ENCODE data around the gene SUGP2.

The SUGP2 gene

GRCh38 chr19:19064811-19065745 lies 31.8 kb upstream of the SUGP2 start:
- TF ChIP-seq CTCF (IDR thresholded peaks at IDR 0.05; ENCODE audit: control extremely low read depth, extremely low read depth, low read depth, missing control alignments), result no peak
- POLR2A ChIA-PET, result no interaction called here
- DNase-seq (ENCODE audit: extremely low spot score), result peak; percentile 49
- CTCF ChIA-PET, result interaction anchor here (1.1 to 1.2 kb wide), 2 partner anchors 12 to 14 kb away, joined by 3 to 5 read pairs; no protein-coding TSS in a partner anchor

- CTCF ChIA-PET, result interaction anchor here (1.0 to 3.4 kb wide), 5 partner anchors 11 to 110 kb away, joined by 3 to 23 read pairs (median 4); no protein-coding TSS in a partner anchor
- TF ChIP-seq CTCF (IDR thresholded peaks at IDR 0.05; ENCODE audit: control extremely low read depth, extremely low read depth, low read depth, missing control alignments), result peak; percentile 25
- POLR2A ChIA-PET, result interaction anchor here (0.6 kb wide), 1 partner anchor 801 kb away, joined by 3 read pairs; the partner anchor contains the start of gene ZNF253
- DNase-seq (ENCODE audit: extremely low spot score), result no peak
These were observed 30.9 kb upstream of the SUGP2 start for GRCh38 chr19:19064098-19064722.

GRCh38 chr19:19063183-19064097 lies 30.1 kb upstream of the SUGP2 start, which contains the start of gene SLC25A42:
TSS of gene SLC25A42 (plus strand) at chr19:19063994. CDS start at chr19:19096125, 32,131 bp downstream.
- DNase-seq (ENCODE audit: extremely low spot score), result peak; percentile 100
- CTCF ChIA-PET, result interaction anchor here (0.6 to 3.4 kb wide), 5 partner anchors 10 to 111 kb away, joined by 3 to 23 read pairs (median 4); no protein-coding TSS in a partner anchor
- no peak for TF ChIP-seq CTCF (IDR thresholded peaks at IDR 0.05; ENCODE audit: control extremely low read depth, extremely low read depth, low read depth, missing control alignments)
- POLR2A ChIA-PET, result interaction anchor here (0.6 kb wide), 1 partner anchor 802 kb away, joined by 3 read pairs; the partner anchor contains the start of gene ZNF253

GRCh38 chr19:19062454-19063182 lies 29.3 kb upstream of the SUGP2 start:
- ChIA-PET CTCF (interaction anchor here (0.6 to 3.4 kb wide), 5 partner anchors 9 to 112 kb away, joined by 3 to 23 read pairs (median 4); no protein-coding TSS in a partner anchor), POLR2A (no interaction called here)
- no peak for TF ChIP-seq CTCF (IDR thresholded peaks at IDR 0.05; ENCODE audit: control extremely low read depth, extremely low read depth, low read depth, missing control alignments)
- DNase-seq (ENCODE audit: extremely low spot score), result no peak

- TF ChIP-seq CTCF (IDR thresholded peaks at IDR 0.05; ENCODE audit: control extremely low read depth, extremely low read depth, low read depth, missing control alignments), result no peak
- POLR2A ChIA-PET, result no interaction called here
- DNase-seq (ENCODE audit: extremely low spot score), result no peak
- CTCF ChIA-PET, result interaction anchor here (3.4 kb wide), 1 partner anchor 8 kb away, joined by 23 read pairs; no protein-coding TSS in a partner anchor
These were observed 28.2 kb upstream of the SUGP2 start for GRCh38 chr19:19061506-19061905.
